Suprapubic skin (tissue), 4 donors: Measurements from ENCODE around the gene ANKRD44. TPM values are rescaled to one million over a fixed set of nuclear protein-coding genes. Genes with fewer than 3 reads are reported as not detected.

Source experiments
- DNase-seq, 2 donors: peaks; one replicate each; pipeline ENCODE4 v3.0.0-alpha.2; 2019; ENCODE audit warnings: low spot score in 2 of 2
- H3K27ac ChIP-seq: fragments of 200-600 bp; sonication (generic); one replicate; pipeline ENCODE4 v1.5.1; 2019
- H3K27me3 ChIP-seq: fragments of 200-600 bp; sonication (generic); one replicate; pipeline ENCODE4 v1.5.1; 2019
- H3K36me3 ChIP-seq: fragments of 200-600 bp; sonication (generic); one replicate; pipeline ENCODE4 v1.5.1; 2019
- H3K4me1 ChIP-seq: fragments of 200-600 bp; sonication (generic); one replicate; pipeline ENCODE4 v1.5.1; 2019
- H3K4me3 ChIP-seq: fragments of 200-600 bp; sonication (generic); one replicate; pipeline ENCODE4 v1.5.1; 2019; ENCODE audit warnings: mild to moderate bottlenecking
- H3K9me3 ChIP-seq: fragments of 200-600 bp; sonication (generic); one replicate; pipeline ENCODE4 v1.5.1; 2019
- CTCF ChIP-seq, 2 donors: fragments of 200-600 bp in 1 of 2; fragments of 450-650 bp in 1 of 2; sonication (generic) in 1 of 2; IDR thresholded peaks; one replicate each; pipeline ENCODE4 v1.5.1; 2016 to 2019; ENCODE audit warnings: antibody characterized with exemption in 2 of 2, mild to moderate bottlenecking in 1 of 2, moderate library complexity in 1 of 2
- EP300 ChIP-seq: sonication (generic); formaldehyde crosslinking; IDR thresholded peaks from one replicate; pipeline ENCODE4 v1.6.1; 2017; ENCODE audit warnings: antibody characterized with exemption
- POLR2A ChIP-seq, 2 donors: fragments of 450-650 bp; IDR thresholded peaks; one replicate each; pipeline ENCODE4 v1.6.1; 2017; ENCODE audit warnings: antibody characterized with exemption in 2 of 2, mild to moderate bottlenecking in 2 of 2, moderate library complexity in 2 of 2
- POLR2AphosphoS5 ChIP-seq, 3 donors: sonication (generic); formaldehyde crosslinking; IDR thresholded peaks; one replicate each; pipeline ENCODE4 v1.6.1; 2017; ENCODE audit warnings: antibody characterized with exemption in 3 of 3
- WGBS: methylation state at CpG from one replicate; pipeline ENCODE4 v1.1.5; 2018; 5-methylcytosine and 5-hydroxymethylcytosine counted together
- total RNA-seq, 4 donors: library from RNA; depleted of rRNA; stranded (reverse); fragments of >200 nt; gene quantifications; one replicate each; pipeline ENCODE4 v1.1.0, GENCODE V29; 2016

ANKRD44 gene
- total RNA-seq, 4 donors from 2014 or later: 6.3 to 34.4 (median 17.8) TPM

- WGBS: 80% methylated on average over 12 of the region's 12 CpGs
- Histone ChIP-seq H3K36me3 (no peaks in the 10 kb centered on the region), H3K27me3 (no peaks in the 10 kb centered on the region), H3K9me3 (no peaks in the 10 kb centered on the region), H3K27ac (no peak overlapping the region), H3K4me3 (no peak overlapping the region), H3K4me1 (peaks cover 14% of the 10 kb centered on the region)
- TF ChIP-seq EP300 (no peak), POLR2AphosphoS5 (IDR thresholded peaks at IDR 0.05) (no peak), CTCF (IDR thresholded peaks at IDR 0.05) (no peak), POLR2A (IDR thresholded peaks at IDR 0.05) (no peak)
- DNase-seq: no peak
Measured at GRCh38 chr2:197278799-197279763, 31.5 kb downstream of the ANKRD44 start.

- no peaks in the 10 kb centered on the region for H3K27me3 ChIP-seq
- no peak for TF ChIP-seq POLR2AphosphoS5 (IDR thresholded peaks at IDR 0.05)
- no peak for TF ChIP-seq POLR2A (IDR thresholded peaks at IDR 0.05)
- TF ChIP-seq CTCF (IDR thresholded peaks at IDR 0.05): no peak
- no peak for TF ChIP-seq EP300
- H3K36me3 ChIP-seq: no peaks in the 10 kb centered on the region
- no peak for DNase-seq
- peaks cover 14% of the 10 kb centered on the region for H3K4me1 ChIP-seq
- no peak overlapping the region for H3K27ac ChIP-seq
- H3K4me3 ChIP-seq: no peak overlapping the region
- WGBS: 87% methylated on average over 5 of the region's 5 CpGs
- no peaks in the 10 kb centered on the region for H3K9me3 ChIP-seq
Measured at GRCh38 chr2:197277794-197278193, 32.8 kb downstream of the ANKRD44 start.

- no peaks in the 10 kb centered on the region for H3K27me3 ChIP-seq
- TF ChIP-seq POLR2AphosphoS5 (IDR thresholded peaks at IDR 0.05) (no peak), CTCF (IDR thresholded peaks at IDR 0.05) (no peak), EP300 (no peak), POLR2A (IDR thresholded peaks at IDR 0.05) (no peak)
- H3K4me1 ChIP-seq: peaks cover 8% of the 10 kb centered on the region
- no peaks in the 10 kb centered on the region for H3K36me3 ChIP-seq
- WGBS: 92% methylated on average over 2 of the region's 2 CpGs
- H3K27ac ChIP-seq: no peak overlapping the region
- DNase-seq: no peak
- no peak overlapping the region for H3K4me3 ChIP-seq
- no peaks in the 10 kb centered on the region for H3K9me3 ChIP-seq
Measured at GRCh38 chr2:197276156-197276555, 34.4 kb downstream of the ANKRD44 start.

GRCh38 chr2:197274937-197275336 is 35.6 kb downstream of the ANKRD44 start:
- 96% methylated on average over 3 of the region's 3 CpGs for WGBS

More at GRCh38 chr2:197274937-197275336, 35.6 kb downstream of the ANKRD44 start:
- TF ChIP-seq POLR2A (IDR thresholded peaks at IDR 0.05) (no peak), POLR2AphosphoS5 (IDR thresholded peaks at IDR 0.05) (no peak), EP300 (no peak), CTCF (IDR thresholded peaks at IDR 0.05) (no peak)
- H3K27me3 ChIP-seq: no peaks in the 10 kb centered on the region
- no peaks in the 10 kb centered on the region for H3K9me3 ChIP-seq
- no peak for DNase-seq
- H3K27ac ChIP-seq: no peak overlapping the region
- H3K4me3 ChIP-seq: no peak overlapping the region
- no peaks in the 10 kb centered on the region for H3K36me3 ChIP-seq
- peaks cover 4% of the 10 kb centered on the region for H3K4me1 ChIP-seq
